RPMI7951 (cell line): Measurements from ENCODE around the gene GABARAPL1. TPM values are rescaled to one million over a fixed set of nuclear protein-coding genes. Genes with fewer than 3 reads are reported as not detected.
"Not testable (repeated sequence)": the region's sequence is repeated elsewhere in the genome, so short reads cannot be mapped to it uniquely, and the experiment has no call there.

Experiments used
- DNase-seq: peaks from one replicate; pipeline ENCODE4 v3.0.0-alpha.2; 2012; ENCODE audit warnings: low read depth
- total RNA-seq: library from RNA; depleted of rRNA; stranded (reverse); fragments of >200 nt; shearing (Covaris generic); gene quantifications from 2 replicates; pipeline ENCODE4 v1.2.3, GENCODE V29; 2014

Gene GABARAPL1
- total RNA-seq, 1 experiment from 2014 or later: 20.7 TPM

- no peak for DNase-seq
Observed at GRCh38 chr12:10197879-10198278, 14.8 kb upstream of the GABARAPL1 start.

GRCh38 chr12:10204495-10204894, 8.2 kb upstream of the GABARAPL1 start:
- not testable (repeated sequence) for DNase-seq

- no peak for DNase-seq
Observed at GRCh38 chr12:10205220-10205807, 7.4 kb upstream of the GABARAPL1 start.

GRCh38 chr12:10207136-10207535, 5.5 kb upstream of the GABARAPL1 start:
- DNase-seq: no peak

GRCh38 chr12:10210225-10210624, 2.5 kb upstream of the GABARAPL1 start:
- no peak for DNase-seq

GRCh38 chr12:10211101-10211939, 1.4 kb upstream of the GABARAPL1 start:
- DNase-seq: no peak

- peak; percentile 96 for DNase-seq
Observed at GRCh38 chr12:10211940-10212738, 538 bp upstream of the GABARAPL1 start.

GRCh38 chr12:10213168-10214135, 775 bp downstream of the GABARAPL1 start:
- DNase-seq: peak; percentile 80

GRCh38 chr12:10214136-10214894, 1.6 kb downstream of the GABARAPL1 start:
- peak; percentile 51 for DNase-seq

GRCh38 chr12:10214895-10215267, 2.2 kb downstream of the GABARAPL1 start:
- DNase-seq: no peak

- no peak for DNase-seq
Observed at GRCh38 chr12:10215436-10215835, 2.8 kb downstream of the GABARAPL1 start.

- not testable (repeated sequence) for DNase-seq
Observed at GRCh38 chr12:10215946-10216345, 3.3 kb downstream of the GABARAPL1 start.

GRCh38 chr12:10218021-10218420, 5.3 kb downstream of the GABARAPL1 start:
- DNase-seq: no peak

GRCh38 chr12:10220398-10221077, 7.9 kb downstream of the GABARAPL1 start:
- no peak for DNase-seq

- DNase-seq: no peak
Observed at GRCh38 chr12:10221846-10222245, 9.2 kb downstream of the GABARAPL1 start.

- DNase-seq: no peak
Observed at GRCh38 chr12:10223208-10223607, 10.5 kb downstream of the GABARAPL1 start.

- DNase-seq: not testable (repeated sequence)
Observed at GRCh38 chr12:10225426-10225825, 12.7 kb downstream of the GABARAPL1 start.

GRCh38 chr12:10226086-10226485, 13.4 kb downstream of the GABARAPL1 start:
- DNase-seq: no peak

- no peak for DNase-seq
Observed at GRCh38 chr12:10226731-10227130, 14.1 kb downstream of the GABARAPL1 start.

GRCh38 chr12:10227648-10228047, 15.0 kb downstream of the GABARAPL1 start:
- no peak for DNase-seq
